Measurements from ENCODE around the gene NLRP4.
A peak's percentile ranks its signal among the peaks of the same experiment; 100 is the strongest.

Gene NLRP4

GRCh38 chr19:55836340-55836739 is at the start of gene NLRP4:
Gene NLRP4, plus strand, starts transcription at chr19:55836540. Its CDS starts 15,541 bp downstream, at chr19:55852081.
- DNase-seq (ENCODE audit: low read depth, low spot score), result no peak
- no peaks in the 10 kb centered on the region for H3K4me1 ChIP-seq (ENCODE audit: control insufficient read depth, insufficient read depth, low read length)
- WGBS (ENCODE audit: insufficient coverage, insufficient read length), result no CpG with 5 or more reads among the region's 16 CpGs
- H3K27me3 ChIP-seq (ENCODE audit: control insufficient read depth, insufficient read depth, low read length), result no peaks in the 10 kb centered on the region
- no peaks in the 10 kb centered on the region for H3K36me3 ChIP-seq (ENCODE audit: control insufficient read depth, insufficient read depth, low read length)
- no peak within 1 kb of the TSS; the same call in 1 of the 2 replicates for H3K4me3 ChIP-seq (ENCODE audit: low read length)
- peaks cover 2% of the 10 kb centered on the region for H3K9me3 ChIP-seq (ENCODE audit: control insufficient read depth, insufficient read depth, low read length)
- H3K27ac ChIP-seq (ENCODE audit: low read length), result no peak within 1 kb of the TSS

GRCh38 chr19:55795021-55795420 is 41.3 kb upstream of the NLRP4 start:
- H3K4me1 ChIP-seq (ENCODE audit: control insufficient read depth, insufficient read depth, low read length), result no peaks in the 10 kb centered on the region
- H3K9me3 ChIP-seq (ENCODE audit: control insufficient read depth, insufficient read depth, low read length), result peaks cover 9% of the 10 kb centered on the region
- H3K27me3 ChIP-seq (ENCODE audit: control insufficient read depth, insufficient read depth, low read length), result no peaks in the 10 kb centered on the region
- no peak for DNase-seq (ENCODE audit: low read depth, low spot score)
- WGBS (ENCODE audit: insufficient coverage, insufficient read length), result no CpG with 5 or more reads among the region's 11 CpGs
- no peaks in the 10 kb centered on the region for H3K36me3 ChIP-seq (ENCODE audit: control insufficient read depth, insufficient read depth, low read length)
- H3K27ac ChIP-seq (ENCODE audit: low read length), result no peak overlapping the region
- no peak overlapping the region for H3K4me3 ChIP-seq (ENCODE audit: low read length)

- DNase-seq (ENCODE audit: low read depth, low spot score), result no peak
- Histone ChIP-seq H3K9me3 (ENCODE audit: control insufficient read depth, insufficient read depth, low read length) (peaks cover 5% of the 10 kb centered on the region), H3K27ac (ENCODE audit: low read length) (no peak overlapping the region), H3K4me3 (ENCODE audit: low read length) (no peak overlapping the region), H3K36me3 (ENCODE audit: control insufficient read depth, insufficient read depth, low read length) (no peaks in the 10 kb centered on the region), H3K4me1 (ENCODE audit: control insufficient read depth, insufficient read depth, low read length) (no peaks in the 10 kb centered on the region), H3K27me3 (ENCODE audit: control insufficient read depth, insufficient read depth, low read length) (no peaks in the 10 kb centered on the region)
- no CpG with 5 or more reads among the region's 7 CpGs for WGBS (ENCODE audit: insufficient coverage, insufficient read length)
These were observed 34.9 kb upstream of the NLRP4 start for GRCh38 chr19:55801416-55801815.

GRCh38 chr19:55802281-55802680 is 34.1 kb upstream of the NLRP4 start:
- Histone ChIP-seq H3K9me3 (ENCODE audit: control insufficient read depth, insufficient read depth, low read length) (peaks cover 6% of the 10 kb centered on the region), H3K27ac (ENCODE audit: low read length) (no peak overlapping the region), H3K4me3 (ENCODE audit: low read length) (no peak overlapping the region), H3K27me3 (ENCODE audit: control insufficient read depth, insufficient read depth, low read length) (no peaks in the 10 kb centered on the region), H3K36me3 (ENCODE audit: control insufficient read depth, insufficient read depth, low read length) (no peaks in the 10 kb centered on the region), H3K4me1 (ENCODE audit: control insufficient read depth, insufficient read depth, low read length) (no peaks in the 10 kb centered on the region)
- no peak for DNase-seq (ENCODE audit: low read depth, low spot score)
- WGBS (ENCODE audit: insufficient coverage, insufficient read length), result no CpG with 5 or more reads among the region's 2 CpGs

GRCh38 chr19:55809381-55810058 is 26.8 kb upstream of the NLRP4 start:
- no peak overlapping the region for H3K27ac ChIP-seq (ENCODE audit: low read length)
- no peak overlapping the region for H3K4me3 ChIP-seq (ENCODE audit: low read length)
- H3K36me3 ChIP-seq (ENCODE audit: control insufficient read depth, insufficient read depth, low read length), result no peaks in the 10 kb centered on the region
- no peaks in the 10 kb centered on the region for H3K4me1 ChIP-seq (ENCODE audit: control insufficient read depth, insufficient read depth, low read length)
- H3K9me3 ChIP-seq (ENCODE audit: control insufficient read depth, insufficient read depth, low read length), result peaks cover 7% of the 10 kb centered on the region
- no peaks in the 10 kb centered on the region for H3K27me3 ChIP-seq (ENCODE audit: control insufficient read depth, insufficient read depth, low read length)
- peak; percentile 47 for DNase-seq (ENCODE audit: low read depth, low spot score)
- WGBS (ENCODE audit: insufficient coverage, insufficient read length), result no CpG with 5 or more reads among the region's 20 CpGs

- peaks cover 8% of the 10 kb centered on the region for H3K9me3 ChIP-seq (ENCODE audit: control insufficient read depth, insufficient read depth, low read length)
- H3K27ac ChIP-seq (ENCODE audit: low read length), result no peak overlapping the region
- no CpG with 5 or more reads among the region's 3 CpGs for WGBS (ENCODE audit: insufficient coverage, insufficient read length)
- DNase-seq (ENCODE audit: low read depth, low spot score), result no peak
- no peaks in the 10 kb centered on the region for H3K36me3 ChIP-seq (ENCODE audit: control insufficient read depth, insufficient read depth, low read length)
- no peaks in the 10 kb centered on the region for H3K27me3 ChIP-seq (ENCODE audit: control insufficient read depth, insufficient read depth, low read length)
- no peak overlapping the region for H3K4me3 ChIP-seq (ENCODE audit: low read length)
- H3K4me1 ChIP-seq (ENCODE audit: control insufficient read depth, insufficient read depth, low read length), result no peaks in the 10 kb centered on the region
These were observed 25.0 kb upstream of the NLRP4 start for GRCh38 chr19:55811340-55811739.

- Histone ChIP-seq H3K4me3 (ENCODE audit: low read length) (no peak overlapping the region), H3K9me3 (ENCODE audit: control insufficient read depth, insufficient read depth, low read length) (peaks cover 7% of the 10 kb centered on the region), H3K27ac (ENCODE audit: low read length) (no peak overlapping the region), H3K36me3 (ENCODE audit: control insufficient read depth, insufficient read depth, low read length) (no peaks in the 10 kb centered on the region), H3K4me1 (ENCODE audit: control insufficient read depth, insufficient read depth, low read length) (no peaks in the 10 kb centered on the region), H3K27me3 (ENCODE audit: control insufficient read depth, insufficient read depth, low read length) (no peaks in the 10 kb centered on the region)
- DNase-seq (ENCODE audit: low read depth, low spot score), result no peak
- WGBS (ENCODE audit: insufficient coverage, insufficient read length), result no CpG with 5 or more reads among the region's 7 CpGs
These were observed 23.9 kb upstream of the NLRP4 start for GRCh38 chr19:55812449-55812848.

- no peaks in the 10 kb centered on the region for H3K36me3 ChIP-seq (ENCODE audit: control insufficient read depth, insufficient read depth, low read length)
- H3K4me3 ChIP-seq (ENCODE audit: low read length), result no peak overlapping the region
- no CpG with 5 or more reads among the region's 5 CpGs for WGBS (ENCODE audit: insufficient coverage, insufficient read length)
- DNase-seq (ENCODE audit: low read depth, low spot score), result no peak
- H3K27me3 ChIP-seq (ENCODE audit: control insufficient read depth, insufficient read depth, low read length), result no peaks in the 10 kb centered on the region
- peaks cover 3% of the 10 kb centered on the region for H3K9me3 ChIP-seq (ENCODE audit: control insufficient read depth, insufficient read depth, low read length)
- H3K27ac ChIP-seq (ENCODE audit: low read length), result no peak overlapping the region
- H3K4me1 ChIP-seq (ENCODE audit: control insufficient read depth, insufficient read depth, low read length), result no peaks in the 10 kb centered on the region
These were observed 22.4 kb upstream of the NLRP4 start for GRCh38 chr19:55813906-55814305.

GRCh38 chr19:55820037-55820436 is 16.3 kb upstream of the NLRP4 start:
- Histone ChIP-seq H3K9me3 (ENCODE audit: control insufficient read depth, insufficient read depth, low read length) (peaks cover 7% of the 10 kb centered on the region), H3K4me1 (ENCODE audit: control insufficient read depth, insufficient read depth, low read length) (no peaks in the 10 kb centered on the region), H3K27me3 (ENCODE audit: control insufficient read depth, insufficient read depth, low read length) (no peaks in the 10 kb centered on the region), H3K27ac (ENCODE audit: low read length) (no peak overlapping the region), H3K36me3 (ENCODE audit: control insufficient read depth, insufficient read depth, low read length) (no peaks in the 10 kb centered on the region), H3K4me3 (ENCODE audit: low read length) (no peak overlapping the region)
- no CpG with 5 or more reads among the region's 3 CpGs for whole genome bisulfite sequencing (ENCODE audit: insufficient coverage, insufficient read length)
- DNase-seq (ENCODE audit: low read depth, low spot score), result no peak

- no peak for DNase-seq (ENCODE audit: low read depth, low spot score)
- H3K27ac ChIP-seq (ENCODE audit: low read length), result no peak overlapping the region
- WGBS (ENCODE audit: insufficient coverage, insufficient read length), result no CpG with 5 or more reads among the region's 5 CpGs
These were observed 5.7 kb upstream of the NLRP4 start for GRCh38 chr19:55830656-55831055.

GRCh38 chr19:55831846-55832245 is 4.5 kb upstream of the NLRP4 start, which contains the start of gene NLRP11:
Gene NLRP11, minus strand, starts transcription at chr19:55831999. Its CDS starts 13,825 bp downstream, at chr19:55818174.
- H3K27ac ChIP-seq (ENCODE audit: low read length), result no peak within 1 kb of the TSS
- H3K4me3 ChIP-seq (ENCODE audit: low read length), result no peak within 1 kb of the TSS
- peaks cover 2% of the 10 kb centered on the region for H3K9me3 ChIP-seq (ENCODE audit: control insufficient read depth, insufficient read depth, low read length)
- no peaks in the 10 kb centered on the region for H3K27me3 ChIP-seq (ENCODE audit: control insufficient read depth, insufficient read depth, low read length)
- H3K36me3 ChIP-seq (ENCODE audit: control insufficient read depth, insufficient read depth, low read length), result no peaks in the 10 kb centered on the region
- no CpG with 5 or more reads among the region's 10 CpGs for WGBS (ENCODE audit: insufficient coverage, insufficient read length)
- H3K4me1 ChIP-seq (ENCODE audit: control insufficient read depth, insufficient read depth, low read length), result no peaks in the 10 kb centered on the region
- DNase-seq (ENCODE audit: low read depth, low spot score), result no peak

More at GRCh38 chr19:55830656-55831055, 5.7 kb upstream of the NLRP4 start:
- Histone ChIP-seq H3K4me3 (ENCODE audit: low read length) (no peak overlapping the region), H3K9me3 (ENCODE audit: control insufficient read depth, insufficient read depth, low read length) (peaks cover 2% of the 10 kb centered on the region), H3K27me3 (ENCODE audit: control insufficient read depth, insufficient read depth, low read length) (no peaks in the 10 kb centered on the region), H3K4me1 (ENCODE audit: control insufficient read depth, insufficient read depth, low read length) (no peaks in the 10 kb centered on the region), H3K36me3 (ENCODE audit: control insufficient read depth, insufficient read depth, low read length) (no peaks in the 10 kb centered on the region)

Data from iPS DF 6.9 (cell line).